Transverse colon (tissue), 4 donors: ENCODE measurements around the gene EYA3.

Experiments used
- POLR2A ChIP-seq: fragments of 450-650 bp; IDR thresholded peaks from one replicate; pipeline ENCODE4 v1.6.1; 2016; ENCODE audit warnings: antibody characterized with exemption, mild to moderate bottlenecking, moderate library complexity
- POLR2AphosphoS5 ChIP-seq, 3 donors: sonication (generic); formaldehyde crosslinking; IDR thresholded peaks; one replicate each; pipeline ENCODE4 v1.6.1; 2016; ENCODE audit warnings: antibody characterized with exemption in 3 of 3
- TF ChIP-seq, protein P1 (sequence below), 5 experiments: fragments of 200-600 bp in 3 of 5; fragments of 450-650 bp in 2 of 5; sonication (generic) in 3 of 5; IDR thresholded peaks; 1 replicate in 2 of 5; 2 replicates in 3 of 5; pipeline ENCODE4 v1.5.1; 2016 to 2017; ENCODE audit warnings: antibody characterized with exemption in 5 of 5, inconsistent platforms in 3 of 5, mild to moderate bottlenecking in 2 of 5, moderate library complexity in 1 of 5

DNA sequence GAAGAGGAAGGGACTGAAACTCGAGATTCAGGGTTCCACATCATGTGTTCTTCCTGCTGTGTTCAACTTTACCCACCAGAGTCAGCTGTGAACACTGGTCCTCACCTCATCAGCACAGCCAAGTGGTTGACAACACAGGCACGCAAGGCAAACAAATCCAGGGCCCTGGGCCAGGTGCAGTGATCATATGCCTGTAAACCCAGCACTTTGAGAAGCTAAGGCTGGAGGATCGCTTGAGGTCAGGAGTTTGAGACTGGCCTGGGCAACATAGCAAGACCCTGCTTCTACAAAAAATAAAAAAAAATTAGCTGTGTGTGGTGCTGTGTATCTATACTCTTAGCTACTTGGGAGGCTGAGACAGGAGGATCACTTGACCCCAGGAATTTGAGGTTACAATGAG lies 137.0 kb downstream of the EYA3 start:
- TF ChIP-seq, protein P1, sequence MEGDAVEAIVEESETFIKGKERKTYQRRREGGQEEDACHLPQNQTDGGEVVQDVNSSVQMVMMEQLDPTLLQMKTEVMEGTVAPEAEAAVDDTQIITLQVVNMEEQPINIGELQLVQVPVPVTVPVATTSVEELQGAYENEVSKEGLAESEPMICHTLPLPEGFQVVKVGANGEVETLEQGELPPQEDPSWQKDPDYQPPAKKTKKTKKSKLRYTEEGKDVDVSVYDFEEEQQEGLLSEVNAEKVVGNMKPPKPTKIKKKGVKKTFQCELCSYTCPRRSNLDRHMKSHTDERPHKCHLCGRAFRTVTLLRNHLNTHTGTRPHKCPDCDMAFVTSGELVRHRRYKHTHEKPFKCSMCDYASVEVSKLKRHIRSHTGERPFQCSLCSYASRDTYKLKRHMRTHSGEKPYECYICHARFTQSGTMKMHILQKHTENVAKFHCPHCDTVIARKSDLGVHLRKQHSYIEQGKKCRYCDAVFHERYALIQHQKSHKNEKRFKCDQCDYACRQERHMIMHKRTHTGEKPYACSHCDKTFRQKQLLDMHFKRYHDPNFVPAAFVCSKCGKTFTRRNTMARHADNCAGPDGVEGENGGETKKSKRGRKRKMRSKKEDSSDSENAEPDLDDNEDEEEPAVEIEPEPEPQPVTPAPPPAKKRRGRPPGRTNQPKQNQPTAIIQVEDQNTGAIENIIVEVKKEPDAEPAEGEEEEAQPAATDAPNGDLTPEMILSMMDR (IDR thresholded peaks at IDR 0.05), result no peak
- TF ChIP-seq POLR2A (no peak), POLR2AphosphoS5 (IDR thresholded peaks at IDR 0.05) (no peak)
